Calu3 (cell line): Measurements from ENCODE around the gene B4GALNT2. TPM values are rescaled to one million over a fixed set of nuclear protein-coding genes. Genes with fewer than 3 reads are reported as not detected.

Source experiments
- BruUV-seq: library from RNA; stranded (reverse); fragments of 400-500 nt; replicated peaks from 2 replicates; lab custom pipeline; 2021; lab: Mats Ljungman, UMichigan
- CTCF ChIA-PET: fragments of 300-600 bp; sonication (Branson Sonifier 250); formaldehyde crosslinking; loops from one replicate; lab custom pipeline; 2022; ENCODE audit warnings: antibody characterized with exemption; lab: Charles Lee
- DNase-seq: peaks from one replicate; pipeline ENCODE4 v3.0.0; 2022
- H3K27ac Mint-ChIP-seq: one replicate; pipeline ENCODE4 v1.8.0; 2022; ENCODE audit warnings: mixed read lengths; ENCODE audit not compliant: unreplicated experiment
- H3K27me3 Mint-ChIP-seq: one replicate; pipeline ENCODE4 v1.8.0; 2022; ENCODE audit warnings: mixed read lengths; ENCODE audit not compliant: unreplicated experiment
- H3K36me3 Mint-ChIP-seq: one replicate; pipeline ENCODE4 v1.8.0; 2022; ENCODE audit warnings: mild to moderate bottlenecking, moderate library complexity, mixed read lengths; ENCODE audit not compliant: insufficient read depth, unreplicated experiment
- H3K4me1 Mint-ChIP-seq: one replicate; pipeline ENCODE4 v1.8.0; 2022; ENCODE audit warnings: mild to moderate bottlenecking, low read depth, mixed read lengths; ENCODE audit not compliant: unreplicated experiment
- H3K4me3 Mint-ChIP-seq: one replicate; pipeline ENCODE4 v1.8.0; 2022; ENCODE audit warnings: mild to moderate bottlenecking, low read depth, moderate library complexity, mixed read lengths; ENCODE audit not compliant: unreplicated experiment
- H3K9me3 Mint-ChIP-seq: one replicate; pipeline ENCODE4 v1.8.0; 2022; ENCODE audit warnings: low read depth, mixed read lengths; ENCODE audit not compliant: unreplicated experiment
- intact Hi-C: fragments of 100-400 bp; cut with micrococcal nuclease; formaldehyde crosslinking; loops from one replicate; pipeline ENCODE4 v1.10.0; 2022; ENCODE audit not compliant: unreplicated experiment
- total RNA-seq: library from RNA; stranded (reverse); gene quantifications from 2 replicates; pipeline ENCODE4 v1.2.3, GENCODE V29; 2022
- TF ChIP-seq, protein P1 (sequence below): fragments of 200-600 bp; IDR thresholded peaks from one replicate; pipeline ENCODE4 v1.8.0; 2022; ENCODE audit warnings: antibody characterized with exemption; ENCODE audit not compliant: unreplicated experiment

B4GALNT2 gene
- total RNA-seq, 1 experiment from 2014 or later = 1.3 TPM

DNA sequence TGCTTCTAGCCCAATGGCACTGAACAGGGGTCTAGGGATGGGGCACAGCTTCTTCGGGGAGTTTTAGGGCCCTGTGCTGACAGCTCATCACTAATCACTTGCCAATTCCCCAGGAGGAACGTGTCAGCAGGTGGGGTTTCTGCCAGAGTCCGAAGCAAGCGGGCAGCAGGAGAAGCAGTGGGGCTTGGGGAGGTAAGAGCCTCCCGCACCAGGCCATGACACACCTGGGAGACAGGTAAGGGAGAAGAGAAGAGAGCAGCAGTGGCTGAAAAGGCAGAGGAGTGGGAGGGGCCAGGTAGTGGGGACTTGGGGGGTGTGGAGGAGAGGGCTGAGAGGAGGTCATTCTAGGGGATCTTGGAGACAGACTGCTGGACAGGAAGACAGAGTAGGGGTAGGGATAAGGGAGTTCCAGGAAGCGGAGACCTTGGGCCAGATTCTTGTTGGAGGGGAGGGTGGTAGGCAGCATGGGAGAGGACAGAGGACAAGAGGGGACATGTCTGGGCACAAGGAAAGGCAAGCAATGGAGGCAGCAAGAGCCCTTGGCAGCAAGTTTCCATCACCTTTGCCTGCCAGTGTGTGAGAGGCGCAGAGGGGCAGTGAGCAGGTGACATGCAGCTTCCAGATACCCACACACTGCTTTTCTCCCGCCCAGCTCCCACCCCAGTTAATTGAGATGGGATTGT is 93.1 kb downstream of the B4GALNT2 start:
- peaks cover 20% of the 10 kb centered on the region for H3K36me3 Mint-ChIP-seq
- no TSS peak for BruUV-seq
- TF ChIP-seq, protein P1, sequence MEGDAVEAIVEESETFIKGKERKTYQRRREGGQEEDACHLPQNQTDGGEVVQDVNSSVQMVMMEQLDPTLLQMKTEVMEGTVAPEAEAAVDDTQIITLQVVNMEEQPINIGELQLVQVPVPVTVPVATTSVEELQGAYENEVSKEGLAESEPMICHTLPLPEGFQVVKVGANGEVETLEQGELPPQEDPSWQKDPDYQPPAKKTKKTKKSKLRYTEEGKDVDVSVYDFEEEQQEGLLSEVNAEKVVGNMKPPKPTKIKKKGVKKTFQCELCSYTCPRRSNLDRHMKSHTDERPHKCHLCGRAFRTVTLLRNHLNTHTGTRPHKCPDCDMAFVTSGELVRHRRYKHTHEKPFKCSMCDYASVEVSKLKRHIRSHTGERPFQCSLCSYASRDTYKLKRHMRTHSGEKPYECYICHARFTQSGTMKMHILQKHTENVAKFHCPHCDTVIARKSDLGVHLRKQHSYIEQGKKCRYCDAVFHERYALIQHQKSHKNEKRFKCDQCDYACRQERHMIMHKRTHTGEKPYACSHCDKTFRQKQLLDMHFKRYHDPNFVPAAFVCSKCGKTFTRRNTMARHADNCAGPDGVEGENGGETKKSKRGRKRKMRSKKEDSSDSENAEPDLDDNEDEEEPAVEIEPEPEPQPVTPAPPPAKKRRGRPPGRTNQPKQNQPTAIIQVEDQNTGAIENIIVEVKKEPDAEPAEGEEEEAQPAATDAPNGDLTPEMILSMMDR = no peak
- CTCF ChIA-PET = interaction anchor here (0.5 to 2.8 kb wide), 5 partner anchors 8 to 189 kb away, joined by 3 to 10 read pairs (median 3); partner anchors contain the start of gene PHB1
- intact Hi-C loops = loop anchor here (5.0 to 10.0 kb wide), 2 partner anchors 33 to 191 kb away; no protein-coding TSS in a partner anchor
- H3K27me3 Mint-ChIP-seq = peaks cover 91% of the 10 kb centered on the region
- H3K27ac Mint-ChIP-seq = no peak overlapping the region
- no peak for DNase-seq
- H3K9me3 Mint-ChIP-seq = no peaks in the 10 kb centered on the region
- H3K4me3 Mint-ChIP-seq = no peak overlapping the region
- peaks cover 12% of the 10 kb centered on the region for H3K4me1 Mint-ChIP-seq

Other genes starting within 250 kb of the B4GALNT2 start
- 131 and 134 TPM in 2 replicates for gene ATP5MC1, start 240.0 kb upstream of the B4GALNT2 start, total RNA-seq
- 179 and 182 TPM in 2 replicates for gene UBE2Z, start 224.4 kb upstream of the B4GALNT2 start, total RNA-seq
- 198 and 213 TPM in 2 replicates for gene SNF8, start 187.9 kb upstream of the B4GALNT2 start, total RNA-seq
- gene GIP, start 164.2 kb upstream of the B4GALNT2 start, total RNA-seq = not detected in 2 replicates
- 14.4 and 17.6 TPM in 2 replicates for gene IGF2BP1, start 135.4 kb upstream of the B4GALNT2 start, total RNA-seq
- gene GNGT2, start 77.8 kb downstream of the B4GALNT2 start, total RNA-seq = not detected in 2 replicates
- not detected in 2 replicates for gene ABI3, start 77.9 kb downstream of the B4GALNT2 start, total RNA-seq
- not detected in 2 replicates for gene PHOSPHO1, start 98.0 kb downstream of the B4GALNT2 start, total RNA-seq
- gene ZNF652, start 229.5 kb downstream of the B4GALNT2 start, total RNA-seq = 41.9 and 42.8 TPM in 2 replicates